NCI-H146 treated with DMSO at 0.1 percent for 48 hours (cell line): ENCODE results near the gene CXCL3.
"Not testable (repeated sequence)": the region's sequence is repeated elsewhere in the genome, so short reads cannot be mapped to it uniquely, and the experiment has no call there.

Experiments used
- DNase-seq: peaks from one replicate; lab custom pipeline; 2025; ENCODE audit not compliant: unreplicated experiment; lab: John Stamatoyannopoulos, UW

The CXCL3 gene

GRCh38 chr4:74038425-74039314 lies at the start of gene CXCL3:
Gene CXCL3 (minus strand): TSS chr4:74038689. CDS start chr4:74038611, 78 bp downstream.
- DNase-seq, result no peak

GRCh38 chr4:74087481-74087880 lies 49.0 kb upstream of the CXCL3 start:
- no peak for DNase-seq

- DNase-seq, result no peak
These were observed 47.2 kb upstream of the CXCL3 start for GRCh38 chr4:74085669-74086068.

- DNase-seq, result no peak
These were observed 46.5 kb upstream of the CXCL3 start for GRCh38 chr4:74084984-74085383.

GRCh38 chr4:74083546-74083945 lies 45.1 kb upstream of the CXCL3 start:
- no peak for DNase-seq

GRCh38 chr4:74081035-74081434 lies 42.5 kb upstream of the CXCL3 start:
- DNase-seq, result no peak

GRCh38 chr4:74080351-74080750 lies 41.9 kb upstream of the CXCL3 start:
- DNase-seq, result not testable (repeated sequence)

- not testable (repeated sequence) for DNase-seq
These were observed 40.5 kb upstream of the CXCL3 start for GRCh38 chr4:74079024-74079423.

GRCh38 chr4:74073358-74073757 lies 34.9 kb upstream of the CXCL3 start:
- no peak for DNase-seq

GRCh38 chr4:74072739-74073138 lies 34.2 kb upstream of the CXCL3 start:
- no peak for DNase-seq

- DNase-seq, result no peak
These were observed 29.1 kb upstream of the CXCL3 start for GRCh38 chr4:74067586-74067985.

GRCh38 chr4:74066232-74066631 lies 27.7 kb upstream of the CXCL3 start:
- no peak for DNase-seq

GRCh38 chr4:74065115-74065642 lies 26.7 kb upstream of the CXCL3 start:
- DNase-seq, result no peak

- DNase-seq, result no peak
These were observed 25.4 kb upstream of the CXCL3 start for GRCh38 chr4:74063859-74064258.

- DNase-seq, result no peak
These were observed 24.5 kb upstream of the CXCL3 start for GRCh38 chr4:74062953-74063352.

- DNase-seq, result no peak
These were observed 22.9 kb upstream of the CXCL3 start for GRCh38 chr4:74061430-74061829.

- no peak for DNase-seq
These were observed 20.8 kb upstream of the CXCL3 start for GRCh38 chr4:74059161-74059829.

GRCh38 chr4:74058048-74058651 lies 19.7 kb upstream of the CXCL3 start:
- no peak for DNase-seq

- no peak for DNase-seq
These were observed 19.1 kb upstream of the CXCL3 start for GRCh38 chr4:74057588-74057987.

GRCh38 chr4:74056858-74057562 lies 18.5 kb upstream of the CXCL3 start:
- DNase-seq, result no peak
